GM12801 (cell line): ENCODE results near the gene FHL3.

ENCODE experiments used
- TF ChIP-seq, protein P1 (sequence below): IDR thresholded peaks from one replicate; pipeline ENCODE4 v1.5.1; 2011; ENCODE audit warnings: control low read depth; ENCODE audit not compliant: insufficient read length; ENCODE audit errors: extremely low read depth

The FHL3 gene

DNA sequence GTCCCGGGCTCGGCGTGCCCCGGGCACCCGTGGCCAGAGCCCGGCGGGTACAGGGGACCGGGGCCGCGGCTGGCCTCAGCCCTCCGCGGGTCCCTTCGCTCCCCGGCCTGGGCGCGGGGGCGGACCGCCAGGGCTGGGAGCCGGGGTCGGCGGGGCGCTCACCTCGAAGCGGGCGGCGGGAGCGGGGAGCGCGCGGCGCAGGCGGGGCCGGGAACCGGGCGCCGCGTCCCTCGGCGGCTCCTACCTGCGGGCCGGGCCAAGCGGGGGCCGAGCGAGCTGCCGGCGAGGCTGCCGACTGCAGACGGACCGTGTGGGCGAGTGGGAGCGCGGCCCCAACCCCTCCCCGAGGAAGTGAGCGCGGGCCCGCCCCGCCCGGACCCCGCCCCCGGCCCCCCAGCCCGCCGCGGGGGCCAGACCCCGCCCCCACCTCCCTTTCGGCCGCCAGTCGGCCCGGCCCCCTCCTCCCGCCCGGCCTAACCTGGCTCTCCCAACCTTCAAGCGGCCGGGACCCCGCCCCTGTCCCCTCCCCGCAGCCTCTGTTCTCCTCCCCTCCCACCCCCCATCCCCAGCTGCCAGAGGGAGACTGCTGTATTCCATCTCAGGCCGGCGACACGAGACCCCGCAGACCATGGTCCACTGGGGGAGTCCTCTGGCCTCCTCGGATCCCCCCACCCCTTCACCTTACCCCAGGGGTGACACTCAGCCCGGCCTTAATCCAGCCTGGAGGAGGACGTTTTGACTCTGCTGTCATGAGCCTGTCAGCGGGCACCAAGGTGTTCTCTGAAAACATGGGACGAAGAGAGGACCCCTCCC lies at the start of gene FHL3:
FHL3 (minus strand) TSS at position 320 of the 813 bp plus-strand sequence. CDS start 6,102 bp downstream, outside the sequence.
- TF ChIP-seq, protein P1, sequence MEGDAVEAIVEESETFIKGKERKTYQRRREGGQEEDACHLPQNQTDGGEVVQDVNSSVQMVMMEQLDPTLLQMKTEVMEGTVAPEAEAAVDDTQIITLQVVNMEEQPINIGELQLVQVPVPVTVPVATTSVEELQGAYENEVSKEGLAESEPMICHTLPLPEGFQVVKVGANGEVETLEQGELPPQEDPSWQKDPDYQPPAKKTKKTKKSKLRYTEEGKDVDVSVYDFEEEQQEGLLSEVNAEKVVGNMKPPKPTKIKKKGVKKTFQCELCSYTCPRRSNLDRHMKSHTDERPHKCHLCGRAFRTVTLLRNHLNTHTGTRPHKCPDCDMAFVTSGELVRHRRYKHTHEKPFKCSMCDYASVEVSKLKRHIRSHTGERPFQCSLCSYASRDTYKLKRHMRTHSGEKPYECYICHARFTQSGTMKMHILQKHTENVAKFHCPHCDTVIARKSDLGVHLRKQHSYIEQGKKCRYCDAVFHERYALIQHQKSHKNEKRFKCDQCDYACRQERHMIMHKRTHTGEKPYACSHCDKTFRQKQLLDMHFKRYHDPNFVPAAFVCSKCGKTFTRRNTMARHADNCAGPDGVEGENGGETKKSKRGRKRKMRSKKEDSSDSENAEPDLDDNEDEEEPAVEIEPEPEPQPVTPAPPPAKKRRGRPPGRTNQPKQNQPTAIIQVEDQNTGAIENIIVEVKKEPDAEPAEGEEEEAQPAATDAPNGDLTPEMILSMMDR: no peak

GRCh38 chr1:38053416-38054091 lies 48.2 kb upstream of the FHL3 start:
- TF ChIP-seq, protein P1: no peak

GRCh38 chr1:38052750-38053415 lies 47.6 kb upstream of the FHL3 start:
- TF ChIP-seq, protein P1: no peak

DNA sequence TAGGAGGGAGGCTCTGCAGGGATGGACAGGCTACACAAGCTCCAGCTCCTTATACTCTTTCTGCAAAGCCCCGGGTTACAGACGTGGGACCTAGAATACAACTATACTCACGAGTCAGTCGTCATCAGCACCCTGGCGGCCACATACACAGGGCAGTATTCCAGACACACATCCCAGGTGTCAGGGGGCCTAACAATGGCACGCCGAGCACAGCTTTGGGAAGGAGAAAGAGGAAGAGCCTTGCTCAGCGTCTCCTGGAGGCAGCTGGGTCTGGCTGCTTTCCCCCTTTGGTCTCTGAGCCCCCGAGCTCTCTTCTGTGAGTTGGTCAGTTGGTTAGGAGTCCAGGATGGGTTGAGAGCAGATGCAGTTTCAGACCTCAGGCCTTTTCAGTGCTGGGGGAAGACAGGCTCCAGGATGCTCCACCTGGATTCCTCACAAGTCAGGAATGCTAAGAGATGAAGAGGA lies 45.8 kb upstream of the FHL3 start:
- TF ChIP-seq, protein P1: no peak

DNA sequence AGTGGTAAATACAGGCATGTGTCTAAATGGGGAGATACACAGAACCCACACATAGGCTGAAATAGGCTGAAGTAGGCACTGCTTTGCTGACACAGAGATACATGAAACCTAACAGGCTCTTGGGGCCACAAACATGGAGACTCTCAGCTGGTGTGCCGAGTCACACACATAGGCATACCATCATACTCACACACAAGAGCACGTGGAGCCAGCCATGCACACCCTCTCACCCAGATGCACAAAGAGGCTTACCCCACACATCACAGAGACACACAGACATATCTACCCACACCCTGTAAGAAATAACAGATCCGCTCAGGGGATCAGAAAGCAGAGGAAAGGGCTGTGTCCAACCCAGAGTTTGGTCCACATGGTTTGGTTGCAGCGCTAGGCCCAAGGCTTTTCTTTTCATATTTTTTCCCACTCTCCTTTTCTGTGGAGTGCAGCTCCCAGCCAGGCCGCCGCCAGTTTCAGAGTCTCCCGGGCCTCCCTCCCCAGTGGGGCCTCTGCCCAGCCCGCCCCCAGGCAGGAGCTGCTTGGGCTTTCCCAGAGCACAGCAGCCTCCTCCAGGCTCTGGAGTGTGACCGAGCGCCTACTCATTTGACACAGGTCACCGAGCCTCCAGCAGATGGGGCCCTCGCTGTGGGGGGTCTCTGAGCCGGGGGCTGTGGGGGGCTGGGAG lies 45.2 kb upstream of the FHL3 start:
- TF ChIP-seq, protein P1: no peak

DNA sequence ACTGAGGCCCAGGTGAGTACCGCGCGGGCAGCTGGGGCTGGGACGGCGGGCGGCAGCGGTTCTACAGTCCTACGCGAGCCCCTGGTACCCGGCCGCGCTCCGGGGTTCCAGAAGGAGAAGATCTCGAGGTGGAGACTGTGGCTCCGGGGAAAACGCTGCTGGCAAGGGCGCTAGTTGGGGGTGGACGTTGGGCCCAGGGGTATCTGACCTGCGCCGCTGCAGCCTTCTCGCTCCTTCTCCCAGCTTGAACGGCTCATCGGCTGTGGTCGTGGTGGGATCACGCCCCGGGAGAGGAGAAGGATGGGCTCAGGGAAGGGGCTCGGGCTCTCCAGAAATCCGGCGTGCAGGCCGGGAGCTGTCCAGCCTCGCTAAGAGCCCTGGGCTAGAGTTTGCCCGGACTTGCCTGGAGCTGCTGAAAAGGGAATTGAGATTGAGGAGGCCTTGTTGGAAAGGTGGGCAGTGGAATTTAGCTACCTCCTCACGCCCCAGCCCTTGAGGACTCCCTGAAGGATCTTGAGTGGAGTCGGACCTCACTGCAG lies 42.4 kb upstream of the FHL3 start:
- TF ChIP-seq, protein P1: no peak
